Measurements from ENCODE around the gene DPPA3. TPM values are rescaled to one million over a fixed set of nuclear protein-coding genes. Genes with fewer than 3 reads are reported as not detected.
"Not testable (repeated sequence)": the region's sequence is repeated elsewhere in the genome, so short reads cannot be mapped to it uniquely, and the experiment has no call there.

DPPA3 gene
- total RNA-seq, 1 experiment from 2014 or later = not detected

DNA sequence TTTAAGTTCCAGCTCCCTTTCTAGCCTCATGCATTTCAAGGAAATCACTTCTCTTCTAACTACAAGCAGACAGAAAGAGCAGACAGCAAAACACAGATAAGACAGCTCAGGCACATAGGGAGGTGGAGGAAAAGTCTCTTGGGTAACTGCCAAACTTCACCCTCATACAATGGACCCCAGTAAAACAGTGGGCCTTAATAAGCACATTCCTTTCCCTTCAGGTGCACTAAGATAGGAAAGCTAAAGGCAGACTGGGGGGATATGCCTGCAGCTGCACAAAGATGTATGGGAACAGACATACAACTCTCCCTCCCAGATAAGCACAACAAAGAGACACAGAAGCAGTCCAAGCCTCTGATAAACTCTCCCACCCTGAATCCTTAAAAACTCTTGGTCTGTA is 19.8 kb downstream of the DPPA3 start:
- DNase-seq (ENCODE audit: low read depth) = not testable (repeated sequence)

DNA sequence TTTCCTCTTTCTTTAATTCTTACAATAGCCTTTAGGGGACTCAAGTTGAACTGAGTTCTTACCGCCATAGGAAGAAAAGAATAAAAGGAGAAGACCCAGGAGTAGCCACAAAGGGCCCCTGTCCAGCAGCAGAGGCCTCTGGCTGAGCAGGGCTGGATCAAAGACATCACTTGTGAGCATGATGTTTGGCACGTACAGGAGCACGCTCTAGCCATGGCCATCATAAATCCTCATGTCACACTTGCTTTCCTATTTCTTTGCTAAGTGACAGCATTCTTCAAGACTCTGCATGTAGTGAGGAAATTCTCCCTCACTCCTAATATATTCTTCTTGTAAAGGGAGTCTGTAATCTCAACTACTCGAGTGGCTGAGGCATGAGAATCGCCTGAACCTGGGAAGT is 20.3 kb downstream of the DPPA3 start:
- no peak for DNase-seq (ENCODE audit: low read depth)

DNA sequence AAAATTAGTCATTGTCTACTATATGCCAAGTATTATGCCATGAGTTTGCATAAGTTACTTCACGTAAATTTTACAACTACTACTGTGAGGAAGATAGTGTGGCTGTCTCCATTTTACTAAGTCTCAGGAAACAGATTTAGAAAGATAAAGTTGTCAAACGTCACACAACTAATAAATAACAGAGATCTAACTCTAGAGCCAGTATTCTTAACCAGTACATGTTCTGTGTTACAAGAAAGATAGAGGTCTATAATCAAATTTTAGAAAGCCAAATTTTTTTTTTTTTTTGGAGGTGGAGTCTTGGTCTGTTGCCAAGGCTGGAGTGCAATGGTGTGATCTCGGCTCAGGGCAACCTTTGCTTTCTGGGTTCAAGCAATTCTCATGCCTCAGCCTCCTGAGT is 21.8 kb downstream of the DPPA3 start:
- DNase-seq (ENCODE audit: low read depth) = no peak

DNA sequence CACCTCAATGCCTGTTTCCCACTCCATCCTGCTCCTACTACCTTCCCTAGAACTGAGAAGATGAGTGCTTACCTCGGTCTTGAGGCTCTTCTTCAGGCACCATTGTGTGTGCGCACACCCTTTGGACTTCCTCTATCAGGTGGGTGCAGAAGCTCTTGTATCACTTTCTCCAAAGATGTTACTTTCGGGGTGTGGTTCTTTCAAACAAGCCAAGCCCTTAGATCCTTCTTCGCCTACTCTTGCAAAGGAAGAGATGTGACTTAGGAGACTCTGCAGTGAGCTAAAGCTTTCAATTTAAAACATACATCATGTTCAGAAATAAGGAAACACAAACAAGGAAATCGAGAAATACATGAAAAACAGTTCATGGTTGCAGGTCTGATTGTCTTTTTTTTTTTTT is 36.0 kb downstream of the DPPA3 start, which contains the start of gene CLEC4C:
TSS of gene CLEC4C (minus strand) at position 130 of the 400 bp plus-strand sequence. CDS start at position 103, 27 bp downstream.
- no peak for DNase-seq (ENCODE audit: low read depth)

DNA sequence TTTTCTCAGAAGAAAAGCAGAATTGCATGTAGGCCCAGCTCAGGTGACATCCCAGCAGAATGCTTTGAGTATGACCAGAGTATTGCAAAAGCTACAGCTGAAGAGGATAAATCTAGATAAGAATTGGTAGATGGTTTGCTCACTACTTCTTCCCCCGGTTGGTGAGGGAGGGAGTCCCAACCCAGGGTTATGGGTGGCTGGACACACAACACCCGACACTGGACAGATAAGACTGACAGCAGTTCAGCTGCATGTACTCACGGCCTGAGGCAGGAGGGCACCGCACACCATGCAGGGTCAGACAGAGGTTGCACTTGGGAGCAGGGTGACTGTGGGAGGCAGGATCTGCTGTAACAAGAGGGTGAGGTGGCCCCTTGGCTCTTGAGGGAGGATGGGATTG is 37.6 kb downstream of the DPPA3 start:
- no peak for DNase-seq (ENCODE audit: low read depth)

DNA sequence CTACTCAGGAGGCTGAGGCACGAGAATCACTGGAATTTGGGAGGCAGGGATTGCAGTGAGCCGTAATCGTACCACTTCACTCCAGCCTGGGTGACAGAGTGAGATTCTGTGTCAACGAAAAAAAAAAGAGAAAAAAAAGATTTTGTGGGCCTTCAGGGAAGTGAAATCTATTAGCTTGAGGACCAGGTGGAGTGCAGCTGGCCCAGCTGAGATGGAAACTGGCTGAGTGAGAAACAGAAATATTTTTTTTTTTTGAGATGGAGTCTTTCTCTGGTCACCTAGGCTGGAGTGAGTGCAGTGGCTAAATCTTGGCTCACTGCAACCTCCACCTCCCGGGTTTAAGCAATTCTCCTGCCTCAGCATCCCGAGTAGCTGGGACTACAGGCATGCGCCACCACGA is 38.2 kb downstream of the DPPA3 start:
- DNase-seq (ENCODE audit: low read depth) = no peak

DNA sequence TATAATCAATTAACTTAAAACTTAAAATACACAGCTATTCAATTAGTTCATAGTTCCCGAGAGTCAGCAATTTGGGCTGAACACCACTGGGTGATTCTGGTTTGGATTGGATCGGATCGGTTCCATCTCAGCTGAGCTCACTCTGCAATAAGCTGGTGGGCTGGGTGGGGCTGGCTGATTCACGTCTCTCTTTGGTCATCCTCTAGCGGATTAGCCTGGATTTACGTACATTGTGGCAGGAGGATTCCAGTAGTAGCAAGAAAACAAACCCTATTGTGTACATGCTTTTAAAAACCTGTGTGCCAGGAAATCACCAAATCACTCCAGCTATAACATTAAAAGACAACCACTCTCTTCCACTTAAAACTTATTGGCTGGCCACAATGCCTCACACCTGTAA is 39.1 kb downstream of the DPPA3 start:
- DNase-seq (ENCODE audit: low read depth) = no peak

DNA sequence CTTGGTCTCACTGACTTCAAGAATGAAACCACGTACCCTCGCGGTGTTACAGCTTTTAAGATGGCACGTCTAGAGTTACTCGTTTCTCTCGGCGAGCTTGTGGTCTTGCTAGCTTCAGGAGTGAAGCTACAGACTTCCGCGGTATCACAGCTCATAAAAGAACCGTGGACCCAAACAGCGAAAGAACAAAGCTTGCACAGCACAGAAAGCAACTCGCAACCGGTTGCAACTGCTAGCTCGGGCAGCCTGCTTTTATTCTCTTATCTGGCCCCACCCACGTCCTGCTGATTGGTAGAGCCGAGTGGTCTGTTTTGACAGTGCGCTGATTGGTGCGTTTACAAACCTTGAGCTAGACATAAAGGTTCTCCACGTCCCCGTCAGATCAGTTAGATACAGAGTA is 40.2 kb downstream of the DPPA3 start:
- DNase-seq (ENCODE audit: low read depth) = no peak

DNA sequence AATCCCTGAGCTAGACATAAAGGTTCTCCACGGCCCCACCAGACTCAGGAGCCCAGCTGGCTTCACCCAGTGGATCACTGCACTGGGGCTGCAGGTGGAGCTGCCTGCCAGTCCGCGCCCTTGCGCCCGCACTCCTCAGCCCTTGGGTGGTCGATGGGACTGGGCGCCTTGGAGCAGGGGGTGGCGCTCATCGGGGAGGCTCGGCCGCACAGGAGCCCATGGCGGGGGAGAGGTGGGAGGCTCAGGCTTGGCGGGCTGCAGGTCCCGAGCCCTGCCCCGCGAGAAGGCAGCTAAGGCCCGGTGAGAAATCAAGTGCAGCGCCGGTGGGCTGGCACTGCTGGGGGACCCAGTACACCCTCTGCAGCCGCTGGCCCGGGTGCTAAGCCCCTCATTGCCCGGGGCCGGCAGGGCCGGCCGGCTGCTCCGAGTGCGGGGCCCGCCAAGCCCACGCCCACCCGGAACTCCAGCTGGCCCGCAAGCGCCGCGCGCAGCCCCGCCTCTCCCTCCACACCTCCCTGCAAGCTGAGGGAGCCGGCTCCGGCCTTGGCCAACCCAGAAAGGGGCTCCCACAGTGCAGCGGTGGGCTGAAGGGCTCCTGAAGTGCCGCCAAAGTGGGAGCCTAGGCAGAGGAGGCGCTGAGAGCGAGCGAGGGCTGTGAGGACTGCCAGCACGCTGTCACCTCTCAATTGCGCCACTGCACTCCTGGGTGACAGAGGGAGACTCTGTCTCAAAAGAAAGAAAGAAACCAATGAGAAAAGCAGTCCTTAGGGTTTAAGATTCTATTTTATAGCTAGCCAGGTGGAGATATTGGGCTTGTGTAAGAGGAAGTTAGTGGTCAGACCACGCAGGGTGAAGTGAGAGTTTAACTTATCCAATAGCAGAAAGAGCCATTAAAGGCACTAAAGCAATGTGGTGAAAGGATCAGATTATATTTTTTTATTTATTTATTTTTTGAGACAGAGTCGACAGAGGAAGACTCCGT is 41.0 kb downstream of the DPPA3 start:
- DNase-seq (ENCODE audit: low read depth) = not testable (repeated sequence)

DNA sequence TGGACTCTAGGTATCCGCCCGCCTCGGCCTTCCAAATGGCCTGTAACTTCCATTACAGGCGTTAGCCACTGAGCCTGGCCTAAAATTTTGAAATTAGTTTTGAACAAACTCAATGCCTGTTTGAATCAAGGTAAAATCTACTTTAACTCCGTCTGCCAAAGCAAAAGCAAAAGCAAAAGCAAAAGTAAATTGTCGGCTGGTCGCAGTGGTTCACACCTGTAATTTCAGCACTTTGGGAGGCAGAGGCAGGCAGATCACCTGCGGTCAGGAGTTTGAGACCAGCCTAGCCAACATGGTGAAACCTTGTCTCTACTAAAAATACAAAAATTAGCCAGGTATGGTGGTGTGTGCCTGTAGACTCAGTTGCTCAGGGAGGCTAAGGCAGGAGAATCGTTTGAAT is 44.4 kb downstream of the DPPA3 start:
- DNase-seq (ENCODE audit: low read depth) = not testable (repeated sequence)

DNA sequence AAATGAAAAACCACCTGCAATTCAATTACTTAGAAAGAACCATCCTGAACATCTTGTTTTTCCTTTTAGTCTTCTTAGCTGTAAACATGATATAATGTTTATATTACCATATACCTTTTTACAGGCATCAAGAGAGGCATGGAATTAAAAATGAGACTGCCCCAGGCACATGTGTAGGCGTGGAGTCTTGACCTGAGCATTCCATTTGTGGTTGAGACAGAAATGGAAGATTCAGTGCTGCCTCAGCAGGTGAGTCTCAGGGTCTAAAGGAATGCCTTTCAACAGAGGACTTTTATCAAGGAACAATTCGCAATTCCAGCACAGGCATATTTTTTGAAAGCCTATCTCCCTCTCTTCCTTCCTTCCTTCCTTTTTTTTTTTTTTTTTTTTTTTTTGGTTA is 45.8 kb downstream of the DPPA3 start:
- DNase-seq (ENCODE audit: low read depth) = no peak

DNA sequence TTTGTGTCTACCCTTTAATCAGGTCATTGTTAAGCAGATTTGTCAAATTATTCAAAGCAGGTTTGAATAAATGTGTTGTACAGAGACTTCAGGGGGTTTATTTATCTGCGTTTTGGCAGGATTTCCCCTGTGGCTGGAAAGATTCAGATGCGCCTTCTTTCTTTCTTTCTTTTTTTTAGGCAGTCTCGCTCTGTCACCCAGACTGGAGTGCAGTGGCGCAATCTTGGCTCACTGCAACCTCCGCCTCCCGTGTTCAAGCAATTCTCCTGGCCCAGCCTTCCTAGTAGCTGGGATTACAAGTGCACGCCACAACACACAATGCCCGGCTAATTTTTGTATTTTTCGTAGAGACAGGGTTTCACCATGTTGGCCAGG is 47.5 kb downstream of the DPPA3 start:
- DNase-seq (ENCODE audit: low read depth) = no peak

Other genes with a start within 250 kb of the DPPA3 start
- gene CD163, start 207.7 kb upstream of the DPPA3 start, total RNA-seq (2014; rRNA removed) = 0.11 TPM in 1 of 2 replicates, not detected in the other
- not detected in 2 replicates for gene APOBEC1, start 45.5 kb upstream of the DPPA3 start, total RNA-seq (2014; rRNA removed)
- gene GDF3, start 15.7 kb upstream of the DPPA3 start, total RNA-seq (2014; rRNA removed) = not detected in 2 replicates
- gene CLEC4C, start 35.9 kb downstream of the DPPA3 start, total RNA-seq (2014; rRNA removed) = not detected in 2 replicates
- not detected in 2 replicates for gene NANOGNB, start 53.8 kb downstream of the DPPA3 start, total RNA-seq (2014; rRNA removed)
- not detected in 2 replicates for gene NANOG, start 78.0 kb downstream of the DPPA3 start, total RNA-seq (2014; rRNA removed)
- gene SLC2A14, start 161.5 kb downstream of the DPPA3 start, total RNA-seq (2014; rRNA removed) = not detected in 2 replicates
- 25.6 and 36.9 TPM in 2 replicates for gene SLC2A3, start 224.8 kb downstream of the DPPA3 start, total RNA-seq (2014; rRNA removed)

Data from LHCN-M2 (cell line).